ENCODE measurements around the gene TJP1.

The TJP1 gene

DNA sequence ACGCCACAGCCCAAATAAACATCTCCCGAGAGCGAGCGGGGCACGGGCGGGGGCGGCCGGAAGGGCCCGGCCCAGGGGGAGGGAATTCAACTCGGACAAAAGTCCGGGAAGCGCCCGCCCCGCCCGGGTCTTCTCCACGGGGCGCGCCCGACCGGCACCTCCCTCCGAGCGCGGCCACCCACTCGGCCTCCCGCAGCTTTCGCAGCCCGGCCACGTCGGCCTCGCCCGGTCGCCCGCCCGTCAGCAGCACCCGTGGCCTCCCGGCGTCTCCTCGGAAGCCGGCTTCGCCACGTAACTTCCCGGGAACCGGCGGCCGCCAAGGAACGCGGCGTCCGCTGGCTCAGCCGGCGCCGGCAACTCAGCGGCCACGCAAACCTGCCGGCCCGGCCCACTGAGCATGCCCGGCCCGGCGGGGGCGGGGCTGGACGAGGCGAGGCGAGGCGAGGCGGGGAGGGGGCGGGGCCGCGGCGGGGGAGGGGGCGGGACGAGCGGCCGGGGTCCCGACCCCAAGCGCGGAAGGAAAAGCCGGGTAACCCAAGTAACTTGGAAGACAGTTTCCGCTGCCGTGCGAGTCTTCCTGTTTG is at the start of gene TJP1:
TSS of gene TJP1 (minus strand) at position 369 of the 584 bp plus-strand sequence. CDS start 440 bp downstream, outside the sequence.
- no peak for DNase-seq (ENCODE audit: low read depth in 2 of 3, low spot score in 2 of 3)

DNA sequence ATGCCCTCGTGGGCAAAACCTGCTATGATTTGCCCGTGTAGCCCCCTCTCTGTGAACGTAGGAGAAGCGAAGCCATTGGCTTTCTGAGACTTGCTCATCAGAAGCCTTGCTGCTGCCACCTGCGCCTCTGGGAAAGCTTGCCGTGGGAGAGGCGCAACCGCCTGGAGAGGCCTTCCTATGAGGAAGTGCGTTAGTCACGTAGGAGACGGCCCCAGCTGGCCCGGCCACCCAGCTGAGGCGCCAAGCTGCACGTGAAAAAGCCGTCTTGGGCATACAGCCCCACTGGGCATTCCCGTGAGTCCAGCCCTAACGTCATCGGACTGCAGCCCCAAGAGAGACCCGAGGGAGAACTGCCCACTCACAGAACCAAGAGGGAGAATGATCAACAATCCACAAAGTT is 49.1 kb upstream of the TJP1 start:
- DNase-seq (ENCODE audit: low read depth in 2 of 3, low spot score in 2 of 3): no peak

DNA sequence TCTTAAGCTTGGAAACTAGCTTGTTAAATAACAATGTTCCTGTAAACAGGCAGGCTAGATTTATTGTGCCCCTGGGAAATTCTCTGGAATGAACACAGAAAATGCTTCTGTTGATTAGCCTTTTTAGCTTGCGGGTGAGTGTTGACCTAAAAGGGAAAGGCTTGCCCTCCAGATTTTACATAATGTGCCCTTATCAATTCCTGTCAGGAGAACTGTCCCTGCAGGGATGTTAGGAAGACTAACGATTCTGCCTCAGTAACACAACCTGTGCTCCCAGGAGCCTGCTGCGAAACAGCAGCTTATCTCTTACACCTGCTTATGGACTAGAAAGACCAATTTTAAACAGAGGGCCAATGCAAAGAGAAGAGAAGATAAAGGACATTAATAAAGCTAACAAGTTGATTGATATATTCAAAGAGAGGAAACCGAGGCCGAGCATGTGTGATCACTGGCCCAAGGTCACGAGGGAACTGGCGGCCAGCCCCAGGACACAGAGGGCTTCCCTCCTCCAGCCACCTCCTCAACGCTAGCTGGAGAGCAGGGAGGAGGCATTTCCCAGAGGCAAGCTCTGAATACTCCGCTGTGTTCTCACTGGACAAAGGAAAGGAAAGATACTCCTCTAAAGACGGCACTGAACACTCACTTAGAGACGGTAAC is 48.4 kb upstream of the TJP1 start:
- DNase-seq (ENCODE audit: low read depth in 2 of 3, low spot score in 2 of 3): no peak

DNA sequence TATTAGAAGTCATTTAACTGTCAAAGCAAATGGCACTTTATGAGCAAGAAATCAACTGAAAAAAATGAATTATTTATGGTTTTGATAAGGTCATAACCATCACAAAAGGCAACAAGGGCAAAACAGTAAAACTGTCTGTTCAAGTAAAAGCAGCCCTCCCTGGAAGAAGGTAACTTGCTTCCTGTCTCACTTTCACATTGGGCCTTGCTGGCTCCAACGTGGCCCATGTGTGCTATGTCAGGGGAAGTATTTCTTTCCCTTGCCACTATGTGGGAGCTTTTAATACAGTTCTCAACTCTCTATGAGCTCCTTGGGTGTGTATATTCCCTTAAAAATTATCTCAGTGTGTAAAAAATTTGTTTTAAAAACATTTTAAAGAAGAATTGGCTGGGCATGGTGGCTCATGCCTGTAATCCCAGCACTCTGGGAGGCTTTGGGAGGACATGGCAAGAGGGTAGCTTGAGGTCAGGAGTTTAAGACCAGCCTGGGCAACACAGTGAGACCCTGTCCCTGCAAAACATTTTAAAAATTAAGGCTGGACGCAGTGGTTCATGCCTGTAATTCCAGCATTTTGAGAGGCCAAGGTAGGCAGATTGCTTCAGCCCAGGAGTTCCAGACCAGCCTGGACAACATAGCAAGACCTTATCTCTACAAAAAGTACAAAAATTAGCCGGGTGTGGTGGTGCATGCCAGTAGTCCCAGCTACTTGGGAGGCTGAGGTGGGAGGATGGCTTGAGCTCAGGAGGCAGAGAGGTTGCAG is 45.2 kb upstream of the TJP1 start:
- no peak for DNase-seq (ENCODE audit: low read depth in 2 of 3, low spot score in 2 of 3)

DNA sequence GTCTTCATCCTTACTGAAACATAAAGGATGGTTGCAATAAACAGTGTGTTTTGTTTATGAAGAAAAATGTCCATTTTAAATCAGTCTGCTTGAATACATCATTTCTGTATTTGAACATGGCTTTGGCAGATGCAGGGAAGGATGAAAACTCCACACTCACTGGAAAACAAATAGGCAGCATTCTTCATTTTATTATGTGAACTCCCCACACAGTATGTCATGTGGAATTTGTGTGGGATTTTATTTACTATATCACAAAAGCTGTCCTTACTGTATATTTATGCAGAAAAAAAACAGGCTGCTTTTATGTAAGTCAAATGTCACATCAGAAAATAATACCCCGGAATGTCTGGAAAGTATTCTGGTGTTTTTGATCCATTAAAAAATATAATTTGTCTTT is 44.1 kb upstream of the TJP1 start:
- DNase-seq (ENCODE audit: low read depth in 2 of 3, low spot score in 2 of 3): no peak

DNA sequence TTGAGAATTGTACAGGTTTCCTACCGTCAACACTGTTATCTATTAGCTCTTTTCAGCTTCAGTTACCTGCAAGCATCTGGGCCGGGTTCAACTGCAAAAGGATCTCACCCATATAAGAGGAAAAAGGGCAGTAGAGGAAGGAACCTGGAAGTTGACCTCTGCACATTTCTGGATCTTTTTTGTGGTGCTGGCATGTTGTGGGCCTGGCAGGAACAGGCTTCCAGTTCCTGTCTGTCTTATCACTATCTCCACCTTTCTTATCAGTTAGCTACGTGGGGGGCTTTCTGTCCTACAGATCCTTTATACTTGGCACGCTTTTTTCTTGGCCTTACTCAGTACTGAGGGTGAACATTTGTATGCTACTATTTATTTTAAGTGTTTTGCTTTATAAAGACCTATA is 42.2 kb upstream of the TJP1 start:
- no peak for DNase-seq (ENCODE audit: low read depth in 2 of 3, low spot score in 2 of 3)

DNA sequence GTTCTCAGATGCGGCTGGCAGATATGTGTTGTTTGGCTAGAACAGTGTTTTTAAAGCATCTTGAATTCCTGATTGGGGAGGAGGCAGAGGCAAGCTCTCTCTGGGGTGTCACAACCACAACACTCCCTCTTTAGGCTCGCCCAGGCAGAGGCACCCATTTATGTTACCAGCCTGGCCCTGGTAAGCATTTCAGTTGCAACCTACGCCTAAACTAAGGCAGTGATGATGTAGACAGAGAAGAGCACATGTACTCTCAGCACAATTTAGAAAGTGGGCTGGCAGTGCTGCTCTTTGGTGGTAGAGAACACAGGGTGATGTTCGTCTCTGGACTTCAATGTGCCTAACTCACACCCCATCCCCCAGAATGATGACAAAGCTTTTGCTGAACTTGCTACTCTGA is 41.2 kb upstream of the TJP1 start:
- no peak for DNase-seq (ENCODE audit: low read depth in 2 of 3, low spot score in 2 of 3)

DNA sequence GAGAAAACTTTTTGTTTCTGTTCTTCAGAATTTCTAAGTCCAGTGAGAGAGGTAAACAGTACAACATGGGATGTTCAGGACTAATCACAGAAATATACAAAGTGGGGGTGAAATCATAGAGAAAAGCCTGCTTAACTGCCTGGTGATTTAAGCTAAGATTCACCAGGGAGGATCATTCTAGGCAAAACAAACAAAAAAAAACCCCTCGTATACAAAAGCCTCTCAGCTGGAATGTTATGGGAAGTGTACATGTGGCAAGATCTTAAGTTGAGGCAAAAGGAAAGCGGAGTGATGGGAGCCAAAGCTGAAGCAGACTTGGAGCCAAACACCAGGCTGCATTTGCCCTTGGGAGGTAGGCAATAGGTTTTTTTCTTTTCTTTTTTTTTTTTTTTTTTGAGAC is 40.0 kb upstream of the TJP1 start:
- no peak for DNase-seq (ENCODE audit: low read depth in 2 of 3, low spot score in 2 of 3)

DNA sequence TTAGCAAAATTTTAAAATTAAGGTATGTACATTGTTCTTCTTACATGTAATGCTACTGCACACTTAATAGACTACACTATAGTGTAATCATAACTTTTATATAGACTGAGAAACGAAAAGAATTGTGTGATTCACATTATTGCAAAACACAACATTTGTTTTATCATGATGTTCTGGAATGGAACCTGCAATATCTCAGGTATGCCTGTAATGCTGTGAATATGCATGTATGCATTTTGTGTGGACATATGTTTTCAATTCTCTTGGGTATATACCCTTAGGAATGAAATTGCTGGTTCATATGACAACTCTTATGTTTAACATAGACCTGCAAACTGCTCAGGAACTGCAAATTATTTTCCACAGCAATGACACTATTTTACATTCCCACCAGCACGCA is 38.6 kb upstream of the TJP1 start:
- no peak for DNase-seq (ENCODE audit: low read depth in 2 of 3, low spot score in 2 of 3)

DNA sequence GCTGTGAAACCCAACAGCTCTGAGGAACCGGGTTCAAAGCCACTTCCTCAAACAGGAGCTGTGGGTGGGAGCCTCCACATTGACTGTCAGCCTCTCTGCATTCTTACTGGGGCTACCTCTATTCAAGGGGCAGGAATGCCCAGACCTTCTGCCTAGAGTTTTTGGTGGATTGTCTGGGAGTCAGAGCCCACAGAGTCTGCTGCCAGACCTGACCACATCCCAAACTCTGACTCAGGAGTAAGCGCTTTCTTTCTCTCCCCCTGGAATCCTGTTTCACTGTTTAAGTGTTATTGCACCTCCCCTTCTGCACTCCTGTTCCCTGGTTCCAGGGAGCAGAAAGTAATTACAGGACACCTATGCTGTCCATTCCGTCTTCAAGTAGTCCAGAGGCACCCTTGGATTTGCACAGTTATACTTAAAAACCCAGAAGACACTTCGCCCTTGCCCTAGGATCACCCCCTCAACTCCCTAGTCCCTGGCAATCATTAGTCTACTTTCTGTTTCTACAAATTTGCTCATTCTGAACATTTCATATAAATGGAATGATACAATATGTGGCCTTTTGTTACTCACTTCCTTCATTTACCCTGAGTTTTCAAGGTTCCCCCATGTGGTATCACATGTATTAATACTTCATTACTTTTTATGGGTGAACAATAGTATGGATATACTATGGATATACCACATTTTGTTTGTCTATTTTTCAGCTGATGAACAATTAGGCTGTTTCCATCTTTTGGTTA is 37.9 kb upstream of the TJP1 start:
- DNase-seq (ENCODE audit: low read depth in 2 of 3, low spot score in 2 of 3): no peak

DNA sequence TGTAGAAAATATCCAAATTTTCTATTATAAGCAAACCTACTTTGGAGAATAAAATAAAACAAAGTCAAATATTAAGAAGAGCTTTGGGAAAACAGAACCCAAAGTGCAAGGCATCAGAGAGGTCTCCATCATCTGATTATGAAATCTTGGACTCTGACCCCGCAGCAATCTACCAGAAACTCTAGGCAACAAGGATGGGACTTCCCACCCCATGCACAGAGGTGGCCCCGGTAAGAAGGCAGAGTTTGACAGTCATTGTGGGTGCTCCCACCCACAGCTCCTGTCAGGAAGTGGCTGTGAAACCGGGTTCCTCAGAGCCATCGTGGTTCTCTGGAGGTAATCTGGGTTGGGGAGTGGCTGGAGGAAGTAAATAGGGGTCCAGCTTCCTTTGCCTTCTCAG is 37.0 kb upstream of the TJP1 start:
- no peak for DNase-seq (ENCODE audit: low read depth in 2 of 3, low spot score in 2 of 3)

DNA sequence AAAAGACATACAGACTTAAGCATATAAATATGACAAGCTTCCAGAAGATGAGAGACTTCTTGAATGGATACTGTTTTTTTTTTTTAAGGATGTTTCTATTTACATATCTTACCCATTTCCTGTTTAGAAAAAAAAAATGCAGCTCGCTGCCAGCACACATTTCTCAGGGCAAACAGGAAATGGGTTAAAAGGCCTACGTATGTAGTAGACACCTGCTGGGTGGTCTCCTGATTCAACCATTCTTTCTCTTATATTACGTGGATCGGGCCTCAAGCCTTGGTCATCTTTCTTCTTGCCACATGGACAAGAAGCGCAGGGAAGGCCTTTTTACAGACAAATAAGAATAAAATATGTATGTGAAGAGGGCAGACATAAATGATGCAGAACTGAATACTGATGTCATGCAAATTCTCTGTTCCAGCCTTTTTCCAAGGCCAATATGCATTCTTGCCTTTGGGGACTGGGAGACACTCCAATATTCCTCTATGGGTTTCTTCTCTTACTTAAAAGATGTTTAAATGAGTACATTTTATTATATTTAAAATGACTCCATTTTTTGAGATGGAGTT is 35.0 kb upstream of the TJP1 start:
- DNase-seq (ENCODE audit: low read depth in 2 of 3, low spot score in 2 of 3): no peak

DNA sequence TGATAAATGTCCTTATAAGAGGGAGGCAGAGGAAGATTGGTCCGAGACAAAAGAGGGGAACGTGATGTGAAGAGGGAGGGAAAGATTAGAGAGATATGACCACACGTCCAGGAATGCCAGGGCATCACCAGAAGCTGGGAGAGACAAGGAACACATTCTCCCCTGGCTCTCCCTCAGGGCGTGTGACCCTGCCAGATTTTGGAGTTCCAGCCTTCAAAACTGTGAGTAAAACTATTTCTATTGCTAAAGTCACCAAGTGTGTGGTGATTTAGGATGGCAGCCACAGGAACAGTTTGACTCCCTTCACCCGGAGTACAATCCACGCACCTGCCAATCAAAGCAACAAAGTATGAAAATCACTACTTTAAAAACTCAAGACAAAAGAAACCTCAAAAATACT is 32.1 kb upstream of the TJP1 start:
- DNase-seq (ENCODE audit: low read depth in 2 of 3, low spot score in 2 of 3): no peak

DNA sequence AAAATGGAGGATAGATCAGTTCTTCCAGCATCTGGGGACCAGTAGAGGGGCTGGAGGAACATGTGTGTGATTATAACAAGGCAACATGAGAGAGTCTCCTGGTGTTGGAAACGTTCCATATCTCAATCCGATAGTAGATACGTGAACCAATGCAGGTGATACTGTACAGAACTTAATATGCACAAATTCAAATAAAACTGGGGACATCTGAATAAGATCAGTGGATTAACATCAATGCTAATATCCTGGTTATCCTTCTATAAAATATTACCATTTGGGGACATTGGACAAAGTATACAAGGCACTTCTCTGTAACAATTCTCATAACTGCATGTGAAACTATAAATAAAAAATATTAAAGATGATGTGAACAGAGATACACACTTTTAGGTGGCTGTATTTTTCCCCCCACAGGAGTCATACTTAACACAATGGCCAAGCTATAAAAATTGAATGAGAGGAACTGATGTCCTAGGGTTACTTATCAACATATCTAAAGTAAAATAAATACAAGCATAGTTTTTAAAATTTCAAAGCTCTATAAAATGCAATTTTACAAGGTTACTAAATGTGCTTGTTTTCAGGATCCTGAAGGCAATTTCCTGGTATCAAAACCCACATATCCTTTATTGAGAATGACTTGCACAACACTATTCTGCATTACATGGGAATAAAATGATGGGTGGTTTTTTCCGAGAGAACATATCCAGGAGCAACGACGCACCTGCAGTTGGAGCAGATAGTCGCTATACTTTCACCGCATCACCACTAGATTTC is 31.1 kb upstream of the TJP1 start:
- DNase-seq (ENCODE audit: low read depth in 2 of 3, low spot score in 2 of 3): no peak

DNA sequence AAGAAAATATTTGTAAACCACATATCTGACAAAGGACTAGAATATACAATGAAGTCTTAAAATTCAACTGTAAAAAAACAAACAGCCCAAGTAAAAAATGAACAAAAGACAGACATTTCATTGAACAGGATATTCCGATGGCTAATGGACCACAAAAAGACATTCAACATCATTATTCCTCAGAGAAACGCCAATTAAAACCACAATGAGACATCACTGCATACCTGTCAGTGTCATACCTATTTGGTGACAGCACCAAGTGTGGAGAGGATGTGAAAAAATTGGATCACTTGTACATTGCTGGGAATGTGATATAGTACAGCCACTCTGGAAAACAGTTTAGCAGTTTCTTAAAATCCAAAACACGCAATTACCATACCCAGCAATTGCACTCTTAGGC is 29.9 kb upstream of the TJP1 start:
- no peak for DNase-seq (ENCODE audit: low read depth in 2 of 3, low spot score in 2 of 3)

DNA sequence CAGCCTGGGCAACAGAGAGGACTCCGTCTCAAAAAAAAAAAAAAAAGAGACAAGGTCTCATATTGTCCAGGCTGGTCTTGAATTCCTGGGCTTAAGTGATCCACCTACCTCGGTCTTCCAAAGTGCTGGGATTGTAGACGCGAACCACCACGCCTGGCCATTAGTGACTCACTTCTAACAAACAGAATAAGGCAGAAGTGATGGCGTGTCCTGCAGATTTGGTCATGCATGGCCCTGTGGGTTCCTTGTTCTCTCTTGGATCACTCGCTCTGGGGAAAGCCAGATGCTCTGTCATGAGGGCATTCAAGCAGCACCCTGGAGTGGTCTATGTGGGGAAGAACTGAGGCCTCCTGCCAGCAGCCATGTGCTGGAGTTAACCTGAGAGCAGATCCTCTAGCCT is 27.4 kb upstream of the TJP1 start:
- no peak for DNase-seq (ENCODE audit: low read depth in 2 of 3, low spot score in 2 of 3)

DNA sequence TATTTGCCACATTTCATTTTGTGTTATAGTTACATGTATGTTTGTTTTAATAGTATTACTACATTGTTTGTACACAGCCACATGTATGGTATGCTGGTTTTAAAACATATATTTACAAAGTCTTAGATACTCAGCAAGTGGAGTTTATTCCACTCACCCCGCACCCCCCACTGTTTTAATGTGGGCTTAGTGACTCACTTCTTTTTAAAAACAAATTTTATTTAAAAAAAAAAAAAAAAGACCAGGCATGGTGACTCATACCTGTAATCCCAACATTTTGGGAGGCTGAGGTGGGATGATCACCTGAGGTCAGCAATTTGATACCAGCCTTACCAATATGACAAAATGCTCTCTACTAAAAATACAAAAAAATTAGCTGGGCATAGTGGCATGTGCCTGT is 26.9 kb upstream of the TJP1 start:
- no peak for DNase-seq (ENCODE audit: low read depth in 2 of 3, low spot score in 2 of 3)

DNA sequence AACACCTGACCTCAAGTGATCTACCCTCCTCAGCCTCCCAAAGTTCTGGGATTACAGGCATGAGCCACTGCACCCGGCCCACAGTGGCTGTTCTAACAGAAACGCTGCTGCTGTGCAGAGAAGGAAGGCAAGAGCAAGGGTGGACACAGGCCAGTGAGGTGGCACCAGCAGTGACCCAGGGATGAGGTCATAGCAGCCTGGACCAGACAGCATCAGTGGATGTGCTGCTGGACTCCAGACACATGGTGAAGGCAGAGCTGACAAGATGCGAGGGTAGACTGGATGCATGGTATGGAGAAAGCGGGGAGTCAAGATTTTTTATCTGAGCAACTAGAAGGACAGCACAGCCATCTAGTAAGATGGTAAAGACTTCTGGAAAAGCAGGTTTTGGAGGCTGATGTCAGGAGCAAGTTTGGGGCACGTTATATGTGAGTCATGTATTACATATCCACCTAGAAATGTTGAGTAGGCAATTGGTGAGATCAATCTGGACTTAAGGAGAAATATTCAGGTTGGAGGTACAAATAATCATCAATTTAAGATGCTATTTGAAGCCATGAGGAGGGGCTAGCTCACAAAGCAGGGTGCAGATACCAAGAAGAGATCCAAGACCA is 22.1 kb upstream of the TJP1 start:
- no peak for DNase-seq (ENCODE audit: low read depth in 2 of 3, low spot score in 2 of 3)

DNA sequence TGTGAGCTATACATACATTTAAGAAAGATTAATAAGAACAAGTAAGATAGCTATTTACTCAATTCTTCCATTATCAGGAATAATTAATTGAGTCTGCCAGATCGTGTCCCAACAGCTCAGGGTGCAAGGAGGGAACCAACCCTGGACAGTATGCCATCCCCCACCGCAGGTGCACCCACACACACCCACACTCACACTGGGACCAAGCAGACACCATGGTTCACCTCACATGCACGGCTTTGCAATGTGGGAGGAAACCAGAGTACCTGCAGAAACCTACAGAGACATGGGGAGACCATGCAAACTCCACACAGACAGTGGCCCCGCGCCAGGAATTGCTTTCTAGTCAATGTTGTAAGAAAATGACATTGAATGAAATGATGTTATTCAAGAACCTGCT is 20.0 kb upstream of the TJP1 start:
- no peak for DNase-seq (ENCODE audit: low read depth in 2 of 3, low spot score in 2 of 3)

DNA sequence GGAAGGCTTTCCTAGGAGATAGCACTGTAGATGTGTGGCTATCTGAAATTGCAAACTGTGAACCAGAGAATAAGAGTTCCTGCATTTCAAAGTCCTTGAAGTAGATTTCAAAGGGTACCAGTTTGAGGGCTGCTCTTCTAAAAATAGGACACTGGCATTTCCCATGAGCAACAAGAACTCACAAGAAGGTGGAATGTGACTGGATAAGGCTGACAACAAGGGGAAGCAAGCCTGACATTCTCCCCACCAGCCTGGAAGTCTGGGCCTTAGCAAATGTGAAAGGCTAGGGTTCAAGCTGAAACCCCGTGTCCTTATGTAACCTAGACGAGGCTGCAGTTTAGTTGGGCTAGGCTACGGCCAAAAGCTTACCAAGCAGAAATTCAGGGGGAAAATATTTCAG is 18.7 kb upstream of the TJP1 start:
- no peak for DNase-seq (ENCODE audit: low read depth in 2 of 3, low spot score in 2 of 3)

Measured in activated CD8-positive, alpha-beta memory T cell treated with anti-CD3 and anti-CD28 coated beads for 48 hours (primary cell).